Vagina (tissue), 2 donors: ENCODE results near the gene MEGF6. TPM values are rescaled to one million over a fixed set of nuclear protein-coding genes. Genes with fewer than 3 reads are reported as not detected.

Experiments
- DNase-seq, 2 donors: peaks; one replicate each; pipeline ENCODE4 v3.0.0-alpha.2; 2017; ENCODE audit errors: extremely low spot score in 2 of 2
- H3K27ac ChIP-seq: fragments of 200-600 bp; sonication (generic); one replicate; pipeline ENCODE4 v1.5.1; 2019
- H3K27me3 ChIP-seq: fragments of 200-600 bp; sonication (generic); one replicate; pipeline ENCODE4 v1.5.1; 2019
- H3K36me3 ChIP-seq, 2 donors: fragments of 200-600 bp; sonication (generic); one replicate each; pipeline ENCODE4 v1.5.1; 2017 to 2019
- H3K4me1 ChIP-seq: fragments of 200-600 bp; sonication (generic); one replicate; pipeline ENCODE4 v1.5.1; 2019
- H3K4me3 ChIP-seq, 2 donors: fragments of 200-600 bp; sonication (generic); 1 replicate in 1 of 2; 2 replicates in 1 of 2; pipeline ENCODE4 v1.5.1; 2016 to 2019
- H3K9me3 ChIP-seq: fragments of 200-600 bp; sonication (generic); one replicate; pipeline ENCODE4 v1.5.1; 2019
- POLR2A ChIP-seq, 2 donors: fragments of 450-650 bp; IDR thresholded peaks; one replicate each; pipeline ENCODE4 v1.6.1; 2017; ENCODE audit warnings: antibody characterized with exemption in 2 of 2, mild to moderate bottlenecking in 2 of 2, moderate library complexity in 2 of 2
- POLR2AphosphoS5 ChIP-seq, 2 donors: sonication (generic); formaldehyde crosslinking; IDR thresholded peaks; one replicate each; pipeline ENCODE4 v1.9.0; 2017; ENCODE audit warnings: antibody characterized with exemption in 2 of 2, mild to moderate bottlenecking in 2 of 2, low read depth in 1 of 2; ENCODE audit not compliant: insufficient read depth in 1 of 2
- intact Hi-C: fragments of 100-400 bp; cut with DNase I; formaldehyde crosslinking; loops from one replicate; pipeline ENCODE4 v1.15.1; 2023
- total RNA-seq: library from RNA; depleted of rRNA; stranded (reverse); fragments of >200 nt; gene quantifications from one replicate; pipeline ENCODE4 v1.2.3, GENCODE V29; 2016
- TF ChIP-seq, protein P1 (sequence below), 3 experiments: fragments of 450-650 bp in 2 of 3; fragments of 200-600 bp in 1 of 3; sonication (generic) in 1 of 3; IDR thresholded peaks; one replicate each; pipeline ENCODE4 v1.5.1; 2017 to 2019; ENCODE audit warnings: antibody characterized with exemption in 3 of 3, mild to moderate bottlenecking in 2 of 3, moderate library complexity in 2 of 3

The MEGF6 gene
- total RNA-seq, 1 donor from 2014 or later = 37.6 TPM

DNA sequence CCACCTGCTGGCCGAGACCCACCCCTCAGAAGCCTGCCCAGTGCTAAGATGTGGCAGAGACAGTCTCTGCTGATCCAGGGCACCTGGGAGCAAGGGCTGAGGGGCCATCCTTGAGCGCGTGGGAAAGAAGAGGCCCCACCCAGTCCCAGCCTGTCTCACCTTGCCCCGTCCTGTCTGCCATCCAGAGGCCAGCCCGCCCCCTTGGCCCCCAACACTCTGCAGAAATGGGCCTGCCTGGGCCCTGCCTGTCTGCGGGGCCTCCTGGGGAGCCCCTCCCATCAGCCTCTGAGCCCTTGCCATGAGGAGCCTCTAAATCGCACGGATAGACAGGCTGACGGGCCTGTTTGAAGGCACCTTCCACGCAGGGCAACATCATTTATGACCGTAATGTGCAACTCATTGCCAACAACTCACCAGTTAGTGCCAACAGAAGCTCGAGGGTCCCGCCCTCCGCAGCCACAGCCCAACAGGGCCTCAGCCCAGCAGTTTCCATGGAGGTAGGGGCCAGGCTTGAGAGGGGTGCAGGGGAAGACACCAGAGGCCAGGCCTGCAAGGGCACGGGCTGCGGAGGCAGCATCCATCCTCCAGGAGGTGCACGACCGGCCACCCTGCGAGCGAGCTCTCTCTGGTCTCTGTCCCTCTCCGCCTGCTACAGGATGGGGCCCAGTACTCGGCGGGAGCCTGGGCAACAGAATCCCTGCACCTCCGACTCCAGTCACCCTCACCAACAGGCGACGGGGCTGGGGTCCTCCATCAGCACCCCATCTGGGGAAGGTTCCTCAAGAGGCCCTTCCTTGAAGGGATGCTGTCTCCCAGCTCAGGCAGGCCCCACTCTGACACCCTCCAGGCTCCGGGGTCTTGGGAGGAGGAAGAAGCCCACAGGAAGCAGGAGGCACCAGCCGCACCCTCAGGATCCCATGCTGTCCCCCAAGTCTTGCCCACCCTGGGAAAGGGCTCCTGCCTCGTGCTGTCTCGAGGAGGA, 78.0 kb downstream of the MEGF6 start:
- Histone ChIP-seq H3K4me1 (peaks cover 34% of the 10 kb centered on the region), H3K4me3 (no peak overlapping the region), H3K9me3 (no peaks in the 10 kb centered on the region), H3K27ac (no peak overlapping the region), H3K36me3 (no peaks in the 10 kb centered on the region), H3K27me3 (no peaks in the 10 kb centered on the region)
- no peak for DNase-seq
- intact Hi-C loops = no loop called here
- no peak for TF ChIP-seq POLR2AphosphoS5 (IDR thresholded peaks at IDR 0.05; ENCODE audit: insufficient read depth in 1 of 2, low read depth in 1 of 2)
- TF ChIP-seq, protein P1, sequence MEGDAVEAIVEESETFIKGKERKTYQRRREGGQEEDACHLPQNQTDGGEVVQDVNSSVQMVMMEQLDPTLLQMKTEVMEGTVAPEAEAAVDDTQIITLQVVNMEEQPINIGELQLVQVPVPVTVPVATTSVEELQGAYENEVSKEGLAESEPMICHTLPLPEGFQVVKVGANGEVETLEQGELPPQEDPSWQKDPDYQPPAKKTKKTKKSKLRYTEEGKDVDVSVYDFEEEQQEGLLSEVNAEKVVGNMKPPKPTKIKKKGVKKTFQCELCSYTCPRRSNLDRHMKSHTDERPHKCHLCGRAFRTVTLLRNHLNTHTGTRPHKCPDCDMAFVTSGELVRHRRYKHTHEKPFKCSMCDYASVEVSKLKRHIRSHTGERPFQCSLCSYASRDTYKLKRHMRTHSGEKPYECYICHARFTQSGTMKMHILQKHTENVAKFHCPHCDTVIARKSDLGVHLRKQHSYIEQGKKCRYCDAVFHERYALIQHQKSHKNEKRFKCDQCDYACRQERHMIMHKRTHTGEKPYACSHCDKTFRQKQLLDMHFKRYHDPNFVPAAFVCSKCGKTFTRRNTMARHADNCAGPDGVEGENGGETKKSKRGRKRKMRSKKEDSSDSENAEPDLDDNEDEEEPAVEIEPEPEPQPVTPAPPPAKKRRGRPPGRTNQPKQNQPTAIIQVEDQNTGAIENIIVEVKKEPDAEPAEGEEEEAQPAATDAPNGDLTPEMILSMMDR (IDR thresholded peaks at IDR 0.05) = no peak
- TF ChIP-seq POLR2A (IDR thresholded peaks at IDR 0.05) = no peak

DNA sequence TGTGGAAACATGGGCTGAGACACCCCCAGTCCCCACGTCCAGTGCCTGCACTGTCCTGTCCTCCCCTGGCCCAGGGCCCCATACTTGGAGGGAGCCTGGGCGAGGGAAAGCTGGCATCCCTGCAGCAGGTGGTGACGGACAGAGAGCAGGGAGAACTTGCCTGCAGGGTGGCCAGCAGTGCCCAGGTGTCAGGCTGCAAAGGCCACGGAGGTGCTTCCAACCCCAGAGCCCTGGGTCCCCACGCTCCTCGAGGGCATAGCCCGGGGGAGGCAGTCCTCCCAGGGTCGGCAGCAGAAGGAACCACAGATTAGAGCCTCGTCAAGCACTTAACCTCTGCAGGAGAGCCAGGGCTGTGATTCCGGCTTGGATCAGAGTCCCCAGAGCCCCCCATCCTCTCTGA, 79.4 kb downstream of the MEGF6 start:
- Histone ChIP-seq H3K4me3 (peak overlapping the region; percentile 61 to 77), H3K36me3 (no peaks in the 10 kb centered on the region), H3K9me3 (no peaks in the 10 kb centered on the region), H3K4me1 (peaks cover 40% of the 10 kb centered on the region), H3K27me3 (no peaks in the 10 kb centered on the region), H3K27ac (peak overlapping the region; percentile 74)
- intact Hi-C loops = no loop called here
- no peak for TF ChIP-seq POLR2A (IDR thresholded peaks at IDR 0.05)
- no peak for TF ChIP-seq POLR2AphosphoS5 (IDR thresholded peaks at IDR 0.05; ENCODE audit: insufficient read depth in 1 of 2, low read depth in 1 of 2)
- TF ChIP-seq, protein P1 (IDR thresholded peaks at IDR 0.05) = no peak
- no peak for DNase-seq

DNA sequence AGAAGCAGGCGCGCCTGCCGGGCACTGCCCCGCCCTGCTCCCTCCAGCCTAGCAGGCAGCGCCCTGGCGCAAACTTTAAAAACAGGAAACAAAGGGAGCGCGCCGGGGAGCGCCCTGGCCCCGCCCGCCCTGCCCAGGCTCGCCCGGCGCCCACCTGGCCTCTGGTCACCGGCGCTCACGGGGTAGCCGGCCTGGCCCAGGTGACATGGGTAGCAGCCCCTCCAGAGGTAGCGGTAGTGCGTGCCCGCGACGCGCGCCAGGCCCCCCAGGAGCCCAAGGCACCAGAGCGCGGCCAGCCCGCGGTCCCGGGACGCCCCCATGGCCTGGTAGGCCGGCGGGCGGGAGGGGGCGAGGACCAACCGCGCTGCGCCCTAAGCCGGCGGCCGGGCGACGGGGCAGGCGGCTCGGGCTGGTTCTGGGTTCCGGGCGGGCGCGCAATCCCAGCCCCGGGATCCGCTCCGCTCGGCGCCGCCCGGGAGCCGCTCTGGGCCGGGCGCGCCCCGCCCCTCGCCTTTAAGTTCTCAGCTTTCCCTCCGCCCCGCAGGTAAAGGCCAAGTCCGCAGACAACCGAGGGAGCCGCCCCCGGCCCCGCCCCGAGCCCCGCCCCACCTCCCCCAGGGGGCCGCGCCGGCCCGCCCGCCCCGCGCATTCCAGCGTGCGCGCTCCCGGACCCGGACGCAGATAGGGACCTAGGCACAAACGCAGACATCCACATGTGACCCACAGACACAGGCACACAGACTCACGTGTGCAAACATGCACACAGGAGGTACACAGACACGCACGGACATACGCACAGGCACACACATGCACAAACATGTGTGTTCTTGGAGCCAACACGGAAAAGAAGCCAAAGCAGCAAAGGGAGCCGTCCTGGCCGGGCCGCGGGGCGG, 80.1 kb downstream of the MEGF6 start:
- H3K4me1 ChIP-seq = peaks cover 43% of the 10 kb centered on the region
- peak overlapping the region; percentile 74 for H3K27ac ChIP-seq
- H3K36me3 ChIP-seq = no peaks in the 10 kb centered on the region
- H3K4me3 ChIP-seq = peak overlapping the region; percentile 61 to 77
- TF ChIP-seq POLR2A (IDR thresholded peaks at IDR 0.05) (peak in 1 of 2 donors; percentile 86), POLR2AphosphoS5 (IDR thresholded peaks at IDR 0.05; ENCODE audit: insufficient read depth in 1 of 2, low read depth in 1 of 2) (no peak)
- TF ChIP-seq, protein P1 (IDR thresholded peaks at IDR 0.05) = no peak
- DNase-seq = peak in 1 of 2 donors; percentile 94
- intact Hi-C loops = no loop called here
- H3K9me3 ChIP-seq = no peaks in the 10 kb centered on the region
- H3K27me3 ChIP-seq = no peaks in the 10 kb centered on the region

DNA sequence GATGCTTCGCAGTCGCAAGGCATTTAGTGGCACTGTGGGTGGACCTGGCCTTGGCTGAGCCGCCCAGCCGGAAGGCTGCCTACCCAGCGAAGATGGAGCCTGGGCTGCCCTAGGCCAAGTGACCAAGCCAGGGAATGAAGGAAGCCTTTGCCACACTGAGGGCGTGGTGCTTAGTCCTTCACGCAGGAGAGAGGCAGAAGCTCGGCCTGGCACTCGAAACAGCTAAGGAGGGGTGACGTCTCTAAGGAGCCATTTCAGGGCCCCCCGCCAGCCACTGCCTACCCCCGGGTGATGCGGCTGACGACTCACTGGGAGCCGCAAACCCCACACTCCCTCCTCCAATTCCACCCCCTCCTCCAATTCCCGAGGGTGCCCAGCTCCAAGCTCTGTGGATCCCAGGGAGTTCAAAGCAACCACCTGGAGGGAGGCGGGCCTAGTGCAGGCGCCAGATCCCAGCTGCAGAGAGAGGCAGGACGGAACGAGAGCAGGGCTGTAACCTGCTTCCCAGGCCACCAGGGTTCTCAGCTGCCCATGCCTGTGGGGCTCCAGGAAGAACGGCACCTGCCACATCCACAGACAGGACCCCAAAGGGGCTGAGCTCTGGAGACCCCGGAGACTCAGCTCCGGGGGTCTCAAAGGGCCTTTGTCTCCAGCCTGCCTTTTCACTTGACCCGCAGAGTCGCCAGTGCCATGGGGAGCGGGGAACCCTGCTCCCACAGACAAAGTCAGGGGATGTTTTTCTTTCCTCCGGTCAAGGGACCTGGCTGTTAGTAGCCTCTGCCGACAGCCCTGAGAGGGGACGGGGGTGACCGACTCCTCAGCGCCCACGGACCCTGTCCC, 81.0 kb downstream of the MEGF6 start:
- no peak for DNase-seq
- H3K9me3 ChIP-seq = no peaks in the 10 kb centered on the region
- no peaks in the 10 kb centered on the region for H3K27me3 ChIP-seq
- intact Hi-C loops = no loop called here
- no peak for TF ChIP-seq POLR2AphosphoS5 (IDR thresholded peaks at IDR 0.05; ENCODE audit: insufficient read depth in 1 of 2, low read depth in 1 of 2)
- TF ChIP-seq POLR2A (IDR thresholded peaks at IDR 0.05) = no peak
- TF ChIP-seq, protein P1 (IDR thresholded peaks at IDR 0.05) = no peak
- H3K27ac ChIP-seq = peak overlapping the region; percentile 74
- H3K4me3 ChIP-seq = peak overlapping the region; percentile 61 to 77
- H3K4me1 ChIP-seq = peaks cover 43% of the 10 kb centered on the region
- H3K36me3 ChIP-seq = no peaks in the 10 kb centered on the region
